NCI-H1930 (cell line): ENCODE measurements around the gene RTN4IP1.
"Not testable (repeated sequence)": the region's sequence is repeated elsewhere in the genome, so short reads cannot be mapped to it uniquely, and the experiment has no call there.

Experiments
- DNase-seq, 2 experiments: peaks; one replicate each; lab custom pipeline; 2025; lab: John Stamatoyannopoulos, UW

Gene RTN4IP1

DNA sequence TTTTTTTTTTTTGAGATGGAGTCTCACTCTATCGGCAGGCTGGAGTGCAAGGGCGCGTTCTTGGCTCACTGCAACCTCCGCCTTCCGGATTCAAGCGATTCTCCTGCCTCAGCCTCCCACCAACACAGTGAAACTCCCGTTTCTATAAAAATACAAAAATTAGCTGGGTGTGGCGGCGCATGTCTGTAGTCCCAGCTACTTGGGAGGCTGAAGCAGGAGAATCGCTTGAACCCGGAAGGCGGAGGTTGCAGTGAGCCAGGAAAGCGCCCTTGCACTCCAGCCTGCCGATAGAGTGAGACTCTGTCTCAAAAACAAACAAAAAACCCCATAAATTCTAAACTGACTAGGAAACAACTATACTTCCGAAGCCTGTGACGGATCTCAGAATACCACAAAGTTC lies 1.5 kb downstream of the RTN4IP1 start:
- not testable (repeated sequence) for DNase-seq

DNA sequence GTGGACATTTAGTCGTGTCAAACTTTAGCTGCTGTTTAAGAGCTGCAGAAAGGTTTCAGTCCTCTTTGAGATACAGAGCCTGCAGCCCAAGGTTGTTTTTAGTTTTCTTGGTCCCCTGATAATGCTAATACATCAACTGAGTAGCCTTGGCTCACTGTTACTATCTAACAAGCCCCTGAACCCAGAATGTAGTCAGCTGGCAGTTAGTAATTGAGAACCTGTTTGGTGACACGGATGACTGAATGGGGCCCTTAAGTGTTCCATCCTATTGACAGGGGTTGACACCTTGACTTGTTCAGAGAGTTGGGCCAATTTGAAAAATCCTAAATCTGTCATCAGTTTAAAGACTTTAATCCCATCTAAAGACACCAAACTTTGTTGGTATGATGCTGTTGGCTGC lies 2.8 kb downstream of the RTN4IP1 start:
- DNase-seq: no peak

DNA sequence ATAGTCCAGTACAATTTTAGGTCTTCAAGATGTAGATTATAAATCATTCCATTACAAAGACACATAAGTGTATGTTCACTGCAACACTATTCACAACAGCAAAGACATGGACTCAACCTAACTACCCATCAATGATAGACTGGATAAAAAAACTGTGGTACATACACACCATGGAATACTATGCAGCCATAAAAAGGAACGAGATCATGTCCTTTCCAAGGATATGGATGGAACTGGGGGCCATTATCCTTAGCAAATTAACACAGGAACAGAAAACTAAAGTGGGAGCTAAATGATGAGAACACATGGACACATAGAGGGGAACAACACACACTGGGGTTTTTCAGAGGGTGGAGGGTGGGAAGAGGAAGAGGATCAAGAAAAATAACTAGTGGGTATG lies 6.3 kb downstream of the RTN4IP1 start:
- no peak for DNase-seq

DNA sequence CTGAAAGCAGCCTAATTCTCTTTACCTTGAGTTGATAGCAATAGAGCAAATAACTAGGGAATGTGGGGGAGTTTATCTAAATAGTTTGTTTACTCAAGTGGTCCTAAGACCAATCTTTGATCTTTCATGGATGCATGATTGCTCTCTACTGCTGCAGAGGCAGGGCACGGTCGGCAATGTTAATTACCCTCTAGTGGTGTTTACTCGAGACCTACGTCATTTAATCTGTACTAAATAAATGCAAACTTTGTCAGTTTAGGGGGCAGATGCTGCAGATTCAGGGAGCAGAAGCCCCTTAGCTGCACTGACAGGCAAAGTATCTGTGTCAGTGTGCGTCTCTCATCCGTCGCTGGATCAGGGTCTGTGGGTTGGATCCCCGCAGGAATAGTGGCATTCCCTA lies 6.9 kb downstream of the RTN4IP1 start:
- DNase-seq: no peak

DNA sequence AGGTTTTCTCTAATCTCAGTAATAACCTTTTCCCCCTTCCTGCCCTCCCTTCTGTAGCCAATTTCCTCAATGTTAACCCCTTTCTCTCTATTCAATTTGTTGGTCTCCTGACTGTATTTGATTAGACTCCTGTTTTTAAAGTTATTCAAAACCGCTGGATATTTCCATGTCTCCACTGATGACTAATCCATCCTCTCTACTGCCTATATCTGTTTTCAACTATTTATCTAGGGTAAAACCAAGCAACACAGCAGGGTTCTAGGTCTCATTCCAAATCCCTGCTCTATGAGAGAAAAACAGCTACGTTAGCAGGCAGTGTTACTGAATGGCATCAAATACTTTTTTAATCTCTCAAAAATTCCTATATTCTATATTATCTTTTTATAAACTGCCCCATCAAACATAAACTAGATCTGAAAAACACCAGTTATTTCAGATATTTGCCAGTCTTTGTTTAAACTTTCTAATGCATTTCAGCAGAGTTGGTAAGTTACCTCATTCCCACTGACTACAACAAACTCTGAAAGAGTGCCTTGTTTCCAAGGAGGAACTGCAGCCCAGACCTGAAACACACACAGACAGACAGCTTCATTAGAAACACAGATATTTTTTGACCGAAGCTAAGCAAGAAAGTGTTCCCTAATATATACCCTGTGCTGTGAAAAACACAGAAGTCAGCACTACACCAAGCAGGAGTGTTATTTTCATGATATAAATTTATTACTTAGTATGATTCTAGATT lies 8.2 kb downstream of the RTN4IP1 start:
- no peak for DNase-seq

DNA sequence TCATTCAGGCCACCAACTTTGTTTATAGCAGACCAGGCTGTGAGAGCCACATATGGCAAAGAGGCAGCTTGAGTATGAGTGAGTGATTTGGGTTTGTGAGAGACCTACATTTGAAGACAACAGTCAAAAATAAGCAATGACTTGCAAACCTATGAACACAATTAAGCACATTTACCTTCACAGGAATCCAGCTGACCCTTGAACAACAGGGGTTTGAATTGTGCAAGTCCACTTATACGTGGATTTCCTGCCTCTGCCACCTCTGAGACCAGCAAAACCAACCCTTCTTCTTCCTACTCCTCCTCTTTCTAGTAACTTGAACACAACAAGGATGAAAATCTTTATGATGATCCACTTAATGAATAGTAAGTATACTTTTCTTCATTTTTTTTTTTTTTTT lies 10.1 kb downstream of the RTN4IP1 start:
- DNase-seq: no peak

DNA sequence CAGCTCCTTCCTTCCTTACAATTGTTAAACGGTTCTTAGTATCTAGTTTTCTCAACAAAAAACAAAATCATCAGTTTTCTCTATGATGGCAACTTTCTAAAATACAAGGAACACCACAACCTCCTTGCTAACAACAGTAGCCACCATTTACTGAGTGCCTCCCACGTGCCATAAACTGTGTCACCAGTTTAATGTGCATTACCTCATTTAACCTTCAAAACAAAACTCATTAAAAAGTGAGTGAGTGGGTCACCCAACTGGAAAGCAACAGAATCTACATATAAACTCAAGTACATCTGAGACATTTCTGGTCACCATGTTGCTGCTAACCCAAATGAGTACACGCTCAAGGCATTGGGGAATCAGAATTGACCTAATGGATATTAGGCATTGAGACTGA lies 11.0 kb downstream of the RTN4IP1 start:
- DNase-seq: no peak

DNA sequence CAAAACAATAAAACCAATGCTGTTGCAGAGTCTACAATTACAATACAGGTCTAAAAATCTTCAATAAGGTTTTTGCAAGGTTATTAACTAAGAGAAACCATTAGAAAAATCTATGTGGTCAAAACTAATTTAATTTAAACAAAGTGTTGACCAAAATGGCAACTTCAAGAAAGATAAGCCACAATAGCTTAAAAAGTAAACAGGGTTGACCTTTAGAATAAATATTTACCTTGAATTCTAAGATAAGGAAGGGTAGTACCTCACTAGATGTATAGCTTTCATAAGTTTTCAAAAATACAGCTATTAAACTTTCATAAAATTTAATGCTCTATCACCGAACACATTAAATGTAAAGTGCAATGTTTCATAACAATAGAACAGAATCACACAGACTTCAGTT lies 11.4 kb downstream of the RTN4IP1 start:
- DNase-seq: no peak

DNA sequence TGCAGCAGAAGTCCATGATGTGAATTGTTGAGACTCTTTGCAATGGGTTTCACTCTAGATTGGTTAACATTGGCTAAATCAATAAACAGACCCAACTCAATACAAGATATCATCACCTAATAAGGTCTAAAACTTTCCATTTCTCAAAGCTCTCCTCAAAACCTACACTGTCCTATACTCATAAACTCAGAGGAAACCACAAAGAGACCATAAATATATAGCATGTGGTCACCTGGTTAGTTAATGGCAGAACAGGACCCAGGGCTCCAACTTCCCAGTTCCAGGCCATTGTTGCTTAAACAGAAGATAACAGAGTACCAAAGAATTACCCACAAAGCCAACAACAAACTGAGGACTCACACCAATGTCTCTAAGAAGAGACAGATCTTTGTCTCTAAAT lies 12.0 kb downstream of the RTN4IP1 start:
- no peak for DNase-seq

DNA sequence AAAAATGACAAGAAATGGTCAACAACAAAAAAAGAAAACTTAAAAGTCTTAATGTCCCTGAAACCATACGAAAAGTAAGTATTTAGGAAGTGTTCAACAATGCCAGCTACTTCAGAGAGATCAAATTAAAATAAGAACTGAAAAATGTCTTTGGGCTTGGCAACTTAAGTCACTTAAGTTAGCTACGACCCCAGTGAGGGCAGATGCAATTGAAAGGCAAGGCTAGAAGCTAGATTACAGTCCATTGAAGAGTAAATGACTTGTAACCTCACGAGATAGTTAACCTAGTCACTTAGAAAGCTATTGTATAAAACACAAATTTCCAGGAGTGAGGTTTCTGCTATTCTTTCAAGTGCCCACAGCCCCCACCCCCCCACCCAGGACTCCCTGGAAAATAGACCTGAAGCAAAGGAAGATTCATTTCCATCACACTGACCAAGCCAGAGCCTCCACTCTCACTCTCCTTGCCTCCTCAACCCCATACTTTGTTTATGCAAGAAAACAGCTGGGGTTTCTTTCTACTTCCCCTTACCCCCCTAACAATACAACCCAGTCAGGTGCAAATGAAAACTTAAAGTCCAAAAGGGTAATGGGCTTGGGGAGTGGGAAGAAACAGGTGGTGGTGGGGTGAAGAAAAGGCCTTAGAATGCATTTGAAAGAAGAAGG lies 14.6 kb downstream of the RTN4IP1 start:
- no peak for DNase-seq

DNA sequence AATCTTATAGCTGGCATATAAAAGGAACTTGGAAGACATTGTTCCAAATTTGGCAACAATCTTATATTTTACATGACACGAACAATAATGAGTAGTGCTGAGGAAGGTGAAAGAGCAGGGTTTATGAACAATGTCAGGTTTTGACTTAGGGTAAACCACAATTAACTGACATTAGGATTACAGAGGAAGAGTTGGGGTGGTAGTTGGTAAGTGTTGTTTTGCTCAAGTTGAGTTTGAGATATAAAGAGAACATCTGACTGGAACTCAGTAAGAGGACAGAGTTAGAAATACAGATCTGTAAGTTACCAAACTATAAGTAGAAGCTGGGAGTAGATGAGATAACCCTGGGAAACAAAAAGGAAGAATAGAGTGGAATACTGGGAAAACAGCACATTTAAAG lies 15.1 kb downstream of the RTN4IP1 start:
- DNase-seq: no peak

DNA sequence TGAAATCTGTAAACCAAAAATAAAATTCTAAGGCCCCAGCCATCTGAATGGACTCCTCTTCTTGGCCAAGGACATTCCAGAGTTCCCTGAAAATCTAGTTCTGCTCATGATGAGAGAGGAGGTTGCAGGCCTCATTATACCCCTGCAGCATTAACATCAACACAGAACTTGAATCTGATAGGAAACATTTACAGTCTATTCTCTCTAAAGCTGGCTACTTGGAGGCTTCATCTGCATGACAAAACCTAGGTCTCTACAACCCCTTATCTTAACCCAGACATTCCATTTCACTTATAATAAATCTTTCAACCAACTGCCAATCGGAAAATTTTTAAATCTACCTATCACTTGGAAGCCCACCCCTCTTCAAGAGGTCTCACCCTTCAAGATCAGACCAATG lies 15.7 kb downstream of the RTN4IP1 start:
- DNase-seq: no peak

DNA sequence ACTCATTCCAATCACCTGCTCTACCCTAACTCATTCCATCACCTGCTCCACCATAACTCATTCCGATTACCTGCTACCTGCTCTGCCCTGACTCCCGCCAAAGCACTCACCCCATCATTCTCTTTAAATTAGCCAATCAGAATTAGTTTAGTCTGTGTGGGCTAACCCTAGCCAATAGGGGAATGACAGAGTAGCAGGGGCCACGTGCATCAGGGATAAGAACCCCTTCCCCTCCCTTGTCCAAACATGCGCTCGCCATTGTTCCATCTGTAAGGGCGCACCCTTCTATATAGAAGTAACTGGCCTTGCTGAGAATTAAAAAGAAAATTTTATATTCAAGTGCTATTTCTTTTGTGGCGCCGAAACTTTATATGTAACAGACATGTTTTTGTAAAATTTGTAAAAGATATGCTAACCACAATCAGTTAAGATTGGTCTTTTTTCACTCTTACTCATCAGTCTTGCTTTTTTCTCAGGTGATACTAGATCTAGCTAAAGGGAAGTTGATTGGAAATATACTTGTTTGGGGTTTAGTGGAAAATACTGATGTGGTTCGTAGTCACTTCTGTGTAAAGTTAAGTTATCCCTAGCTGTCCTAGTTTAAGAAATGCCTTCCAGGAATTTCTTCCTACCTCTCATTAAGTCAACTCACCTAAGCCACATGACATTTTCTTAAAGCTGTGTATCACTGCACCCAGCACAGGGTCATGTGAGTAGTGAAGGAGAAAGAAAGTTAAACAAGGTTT lies 16.5 kb downstream of the RTN4IP1 start:
- no peak for DNase-seq

DNA sequence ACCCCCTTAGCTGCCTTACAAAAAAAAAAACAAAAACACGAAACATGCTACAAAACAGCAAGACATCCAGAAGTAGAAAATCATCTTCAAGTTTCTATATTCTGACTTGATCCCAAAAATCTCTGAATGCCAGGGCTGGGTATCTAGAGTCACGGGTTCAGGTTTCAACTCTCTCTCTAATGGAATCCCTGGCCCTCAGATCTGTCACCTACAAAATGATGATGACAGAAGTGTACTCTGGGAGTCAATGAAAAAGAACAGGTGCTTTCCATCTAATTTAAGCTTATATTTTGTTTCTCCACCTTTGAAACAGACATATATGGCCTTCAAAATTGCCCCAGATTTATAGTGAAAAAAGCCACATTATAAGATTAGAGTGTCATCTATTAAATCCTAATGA lies 18.3 kb downstream of the RTN4IP1 start:
- DNase-seq: no peak

DNA sequence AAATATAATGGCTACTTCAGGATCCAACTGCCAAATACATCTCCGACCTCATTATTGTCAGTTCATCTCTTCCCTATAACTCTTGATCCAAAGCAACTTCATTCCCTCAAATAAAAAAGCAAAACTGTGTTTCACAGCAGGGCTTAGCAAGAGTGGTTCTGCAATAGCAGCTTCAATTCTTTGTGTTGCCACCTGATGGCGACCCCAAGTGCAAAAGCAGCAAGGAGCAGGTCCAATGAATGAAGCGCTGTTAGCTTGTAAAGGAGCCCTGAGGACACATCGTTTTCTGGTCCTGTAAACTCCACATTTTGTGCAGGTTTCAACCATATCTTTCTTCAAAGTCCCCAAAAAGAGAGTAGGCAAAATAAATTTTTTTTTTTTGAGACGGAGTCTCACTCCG lies 19.6 kb downstream of the RTN4IP1 start:
- no peak for DNase-seq

DNA sequence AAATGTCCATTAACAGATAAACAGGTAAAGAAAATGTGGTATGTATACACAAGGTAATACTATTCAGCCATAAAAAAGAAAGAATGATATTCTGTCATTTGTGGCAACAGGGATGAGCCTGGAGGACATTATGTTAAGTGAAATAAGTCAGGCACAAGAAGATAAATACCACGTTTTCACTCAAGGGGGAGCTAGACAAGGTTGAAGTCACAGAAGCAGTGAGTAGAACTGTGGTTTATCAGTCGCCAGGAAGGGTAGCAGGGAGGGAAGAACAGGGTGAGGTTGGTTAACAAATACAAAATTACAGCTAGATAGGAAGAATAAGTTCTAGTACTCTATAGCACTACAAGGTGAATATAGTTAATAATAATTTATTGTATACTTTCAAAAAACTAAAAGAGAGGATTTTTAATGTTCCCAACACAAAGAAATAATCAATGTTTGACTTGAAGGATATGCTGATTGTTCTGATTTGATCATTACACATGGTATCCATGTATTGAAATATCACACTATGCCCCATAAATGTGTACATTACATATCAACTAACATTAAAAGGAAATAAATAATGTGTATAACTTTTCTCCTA lies 21.1 kb downstream of the RTN4IP1 start:
- DNase-seq: no peak

DNA sequence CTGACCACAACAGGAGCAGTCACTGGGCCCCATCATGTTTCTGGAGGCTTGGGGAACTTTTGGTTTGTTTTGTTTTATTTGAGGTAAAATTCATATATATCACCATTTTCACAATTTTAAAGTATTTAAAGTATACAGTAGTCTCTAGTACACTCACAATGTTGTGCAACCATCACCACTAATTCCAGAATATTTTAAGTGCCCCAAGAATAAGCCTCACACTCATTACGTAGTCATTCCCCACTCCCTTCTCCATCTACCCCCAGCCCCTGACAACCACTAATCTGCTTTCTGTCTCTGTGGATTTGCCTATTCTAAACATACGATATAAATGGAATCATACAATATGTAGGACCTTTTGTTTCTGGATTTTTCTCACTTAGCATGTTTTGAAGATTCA lies 29.0 kb downstream of the RTN4IP1 start:
- no peak for DNase-seq

DNA sequence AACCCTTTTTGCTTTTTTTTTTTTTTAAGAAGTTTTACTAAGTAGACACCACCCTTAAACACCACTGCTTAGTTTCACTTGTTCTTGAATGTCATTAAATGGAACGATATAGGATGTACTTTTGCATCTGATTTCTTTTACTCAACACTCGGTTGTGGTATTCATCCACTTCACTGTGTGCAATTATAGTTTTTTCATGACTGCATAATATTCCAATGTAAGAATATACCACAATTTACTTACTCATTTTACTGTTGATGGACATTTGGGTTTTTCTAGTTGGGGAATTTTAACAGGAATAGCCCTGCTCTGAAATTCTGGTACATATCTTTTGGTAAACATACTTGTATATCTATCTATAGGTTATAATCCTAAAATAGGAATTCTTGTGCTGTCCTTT lies 29.9 kb downstream of the RTN4IP1 start:
- DNase-seq: no peak

DNA sequence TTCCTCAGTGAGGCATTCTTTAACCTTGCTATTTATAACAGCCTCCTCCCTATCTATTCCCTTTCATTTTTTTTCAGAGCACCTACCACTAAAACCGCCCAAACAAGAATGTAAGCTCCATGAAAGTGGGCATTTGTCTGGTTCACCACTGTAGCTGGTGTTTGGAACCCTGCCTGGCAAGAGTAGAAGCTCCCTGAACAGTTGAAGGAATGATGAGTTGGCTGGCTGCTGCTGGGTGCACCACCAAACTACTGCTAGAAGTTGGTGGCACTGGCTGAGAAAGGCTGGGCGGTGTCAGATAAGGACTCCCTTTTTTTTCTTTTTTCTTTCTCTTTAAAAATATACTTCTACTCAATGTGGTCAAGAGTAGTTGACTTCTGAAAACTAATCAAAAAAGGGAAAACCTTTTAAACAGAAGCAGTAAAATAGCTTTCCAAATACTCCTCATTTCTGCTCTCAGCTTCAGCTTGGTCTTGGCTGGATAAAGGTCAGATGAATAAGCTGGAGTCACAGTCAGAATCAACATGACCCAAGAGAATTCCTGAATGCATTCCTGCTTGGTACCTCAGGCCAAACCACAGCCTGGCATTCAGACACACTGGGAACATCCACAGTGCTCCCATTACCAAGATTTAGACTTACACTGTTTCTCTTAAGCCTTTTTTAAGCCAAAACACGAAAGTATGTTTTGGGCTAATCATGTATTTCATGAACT lies 38.0 kb downstream of the RTN4IP1 start:
- no peak for DNase-seq

DNA sequence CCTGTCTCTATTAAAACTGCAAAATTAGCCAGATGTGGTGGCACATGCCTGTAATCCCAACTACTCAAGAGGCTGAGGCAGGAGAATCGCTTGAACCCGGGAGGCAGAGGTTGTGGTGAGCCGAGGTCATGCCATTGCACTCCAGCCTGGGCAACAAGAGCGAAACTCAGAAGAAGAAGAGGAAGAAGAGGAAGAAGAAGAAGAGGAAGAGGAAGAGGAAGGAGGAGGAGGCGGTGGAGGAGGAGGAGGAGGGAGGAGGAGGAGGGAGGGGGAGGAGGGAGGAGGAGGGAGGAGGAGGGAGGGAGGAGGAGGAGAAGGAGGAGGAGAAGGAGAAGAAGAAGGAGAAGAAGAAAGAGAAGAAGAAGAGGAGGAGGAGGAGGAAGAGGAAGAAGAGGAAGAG lies 40.4 kb downstream of the RTN4IP1 start:
- not testable (repeated sequence) for DNase-seq

DNA sequence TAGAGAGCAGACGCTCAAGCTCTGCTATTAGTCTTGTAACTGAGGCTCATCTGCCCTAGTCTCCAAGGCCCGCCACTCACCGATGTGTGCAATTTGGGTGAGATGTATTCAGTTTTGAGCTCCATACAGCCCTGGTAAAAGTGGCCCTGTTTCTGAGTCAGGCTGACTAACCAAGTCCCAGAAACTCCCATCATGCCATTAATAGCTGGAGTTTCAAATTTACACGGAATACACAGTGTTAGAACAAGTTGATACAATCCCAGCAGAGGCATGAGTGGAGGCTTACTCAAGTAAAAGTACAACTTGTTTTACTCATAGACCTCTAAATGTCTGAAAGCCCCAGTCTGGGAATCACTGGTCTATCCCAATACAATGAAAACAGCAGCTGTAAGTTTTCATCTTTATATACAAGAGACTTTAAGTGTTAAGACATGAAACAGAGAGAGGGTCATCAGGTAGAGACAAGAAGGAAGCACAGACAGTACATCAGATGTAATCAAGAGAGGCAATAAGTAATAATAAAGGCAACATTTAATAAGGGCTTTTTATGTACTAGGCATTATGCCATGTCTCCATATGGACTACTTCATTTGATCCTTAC lies 42.4 kb downstream of the RTN4IP1 start:
- DNase-seq: no peak

DNA sequence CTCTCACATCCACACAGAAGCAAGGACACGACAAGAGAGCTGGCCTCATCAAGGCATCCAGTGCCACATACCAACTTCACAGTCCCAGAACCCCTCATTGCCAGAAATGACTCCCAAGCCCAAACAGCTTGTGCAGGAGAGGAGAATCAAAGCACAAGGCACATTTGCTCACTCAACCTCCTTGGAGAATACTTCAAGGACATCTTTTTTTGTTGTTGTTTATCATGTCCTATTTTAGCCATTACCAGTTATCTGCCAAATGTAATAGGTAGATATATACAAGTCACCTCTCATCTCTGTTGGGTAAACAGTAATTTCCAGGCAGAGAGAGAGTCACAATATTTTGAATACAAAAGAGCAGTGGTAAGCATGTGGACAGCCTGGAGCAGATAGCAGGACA lies 47.8 kb downstream of the RTN4IP1 start:
- DNase-seq: no peak
